ENCODE data around the gene ANXA4. TPM values are rescaled to one million over a fixed set of nuclear protein-coding genes. Genes with fewer than 3 reads are reported as not detected.

Gene ANXA4
- total and polyA plus RNA-seq, 4 experiments from 2014 or later, result 22.3 to 30.8 (median 25.9) TPM

- no peaks in the 10 kb centered on the region for H3K27me3 Mint-ChIP-seq
- no peak overlapping the region for H3K4me3 Mint-ChIP-seq
- H3K27ac Mint-ChIP-seq, result no peak overlapping the region
- H3K27me3 ChIP-seq (ENCODE audit: insufficient read depth, low read length), result no peaks in the 10 kb centered on the region
- no peak overlapping the region for H3K4me3 ChIP-seq (ENCODE audit: low read length in 2 of 2)
- no peaks in the 10 kb centered on the region for H3K4me1 ChIP-seq (ENCODE audit: insufficient read depth, low read length)
- no peaks in the 10 kb centered on the region for H3K9me3 Mint-ChIP-seq
- peaks cover 10% of the 10 kb centered on the region for H3K36me3 ChIP-seq (ENCODE audit: insufficient read depth, low read length)
- H3K4me1 Mint-ChIP-seq, result no peaks in the 10 kb centered on the region
- peaks cover 27 to 42% of the 10 kb centered on the region in 2 donors for H3K36me3 Mint-ChIP-seq
- POLR2A ChIA-PET (ENCODE audit: partially characterized antibody), result no interaction called here
- H3K27ac ChIP-seq (ENCODE audit: low read depth, low read length), result no peak overlapping the region
- DNase-seq, result no peak
- H3K9me3 ChIP-seq (ENCODE audit: control insufficient read depth in 1 of 2, low read length in 2 of 2), result no peaks in the 10 kb centered on the region
- intact Hi-C loops (cut with micrococcal nuclease), result no loop called here
- CTCF ChIA-PET (ENCODE audit: partially characterized antibody), result interaction anchor here (1.8 to 1.9 kb wide), 2 partner anchors 45 to 139 kb away, joined by 5 to 9 read pairs; no protein-coding TSS in a partner anchor
Observed at GRCh38 chr2:69863298-69863697, 121.4 kb downstream of the ANXA4 start.

Other genes with a start within 250 kb of the ANXA4 start
- gene AAK1, start 98.4 kb upstream of the ANXA4 start, total RNA-seq, result 100 to 1,000 TPM; 220 to 225 TPM
- gene AAK1, start 98.4 kb upstream of the ANXA4 start, polyA plus RNA-seq, result 100 to 1,000 TPM in 1 of 2 donors, 10 to 100 TPM in 1; 27.6 to 129 TPM
- gene GMCL1, start 87.5 kb downstream of the ANXA4 start, total RNA-seq, result 10 to 100 TPM; 28.2 to 31.8 TPM
- gene GMCL1, start 87.5 kb downstream of the ANXA4 start, polyA plus RNA-seq, result 10 to 100 TPM; 27.7 to 37.8 TPM
- 10 to 100 TPM; 44.6 to 48.5 TPM for gene SNRNP27, start 151.8 kb downstream of the ANXA4 start, total RNA-seq
- 10 to 100 TPM; 62.6 to 66.0 TPM for gene SNRNP27, start 151.8 kb downstream of the ANXA4 start, polyA plus RNA-seq
- gene MXD1, start 173.0 kb downstream of the ANXA4 start, total RNA-seq, result 10 to 100 TPM; 12.5 to 17.2 TPM
- 10 to 100 TPM in 1 of 2 donors, 1 to 10 TPM in 1; 4.7 to 12.3 TPM for gene MXD1, start 173.0 kb downstream of the ANXA4 start, polyA plus RNA-seq
- 1 to 10 TPM; 2.0 to 2.3 TPM for gene ASPRV1, start 219.5 kb downstream of the ANXA4 start, total RNA-seq
- gene ASPRV1, start 219.5 kb downstream of the ANXA4 start, polyA plus RNA-seq, result 1 to 10 TPM; 1.1 TPM

Data from CD4-positive, alpha-beta memory T cell (primary cell).